K562 (cell line): Measurements from ENCODE around the gene CAMSAP3. TPM values are rescaled to one million over a fixed set of nuclear protein-coding genes. Genes with fewer than 3 reads are reported as not detected.

ENCODE experiments used
- ATAC-seq: fragments of 200-7000 bp; cut with Tn5 transposase; 3 replicates; pipeline ENCODE4 v1.9.1; 2020; ENCODE audit warnings: moderate library complexity
- BruUV-seq: library from RNA; stranded (reverse); fragments of 400-500 nt; replicated peaks from 2 replicates; lab custom pipeline; 2021; lab: Mats Ljungman, UMichigan
- CTCF ChIA-PET: fragments of 300-600 bp; formaldehyde crosslinking; extraction: SDS; loops from one replicate; lab custom pipeline; 2021; ENCODE audit warnings: low intra/inter-chr PET ratio; lab: Yijun Ruan, JAX
- POLR2A ChIA-PET: fragments of 300-600, 350-650 bp; sonication (Branson Sonifier 250); formaldehyde crosslinking; extraction: SDS; loops from one replicate; lab custom pipeline; 2021; ENCODE audit warnings: antibody characterized with exemption, inconsistent platforms; lab: Yijun Ruan, JAX
- DNase-seq, 4 experiments: peaks; one replicate each; pipeline versions ENCODE4 v3.0.0 to v3.0.0-alpha.2; 2011 to 2018; ENCODE audit warnings: low spot score in 3 of 4, mixed read lengths in 3 of 4; ENCODE audit errors: extremely low read depth in 1 of 4
- FAIRE-seq: peaks from 2 replicates; lab custom pipeline; 2011; peaks lifted over from hg19 to GRCh38; lab: Jason Lieb, UNC
- H2AFZ ChIP-seq: 2 replicates; pipeline ENCODE4 v1.6.0; 2011; ENCODE audit warnings: low read depth, low read length, control low read depth, inconsistent platforms
- H3K27ac ChIP-seq: fragments of 200-600 bp; 3 replicates; pipeline ENCODE4 v1.8.0; 2011; ENCODE audit warnings: low read depth, mild to moderate bottlenecking, control low read depth, inconsistent platforms, low read length, moderate library complexity, mixed read lengths; ENCODE audit errors: extremely low read depth
- H3K27me3 ChIP-seq, 2 experiments: fragments of 300-600 bp in 1 of 2; 2 replicates in 1 of 2; 3 replicates in 1 of 2; pipeline versions ENCODE4 v1.6.0 to v1.8.0; 2011; ENCODE audit warnings: inconsistent platforms in 2 of 2, low read length in 2 of 2, mild to moderate bottlenecking in 1 of 2, mixed read lengths in 1 of 2, moderate library complexity in 1 of 2; ENCODE audit not compliant: control insufficient read depth in 2 of 2, insufficient read depth in 2 of 2
- H3K36me3 ChIP-seq: fragments of 300-600 bp; 3 replicates; pipeline ENCODE4 v1.8.0; 2011; ENCODE audit warnings: mild to moderate bottlenecking, low read length, inconsistent platforms; ENCODE audit not compliant: control insufficient read depth, insufficient read depth
- H3K4me1 ChIP-seq, 2 experiments: fragments of 200-600 bp in 1 of 2; replicated peaks in 1 of 2; 2 replicates in 1 of 2; 3 replicates in 1 of 2; pipeline versions ENCODE4 v1.5.1 to v1.8.0; 2011; ENCODE audit warnings: inconsistent platforms in 2 of 2, low read length in 2 of 2, mild to moderate bottlenecking in 1 of 2, mixed read lengths in 1 of 2, moderate library complexity in 1 of 2; ENCODE audit not compliant: control insufficient read depth in 2 of 2, insufficient read depth in 2 of 2
- H3K4me2 ChIP-seq: 2 replicates; pipeline ENCODE4 v1.6.1; 2011; ENCODE audit warnings: low read length, control low read depth, inconsistent platforms, mixed read lengths; ENCODE audit not compliant: insufficient read depth
- H3K4me3 ChIP-seq: fragments of 200-600 bp; sonication (generic), shearing (Covaris generic); 2 replicates; pipeline ENCODE4 v1.5.1; 2016; ENCODE audit warnings: control low read depth, inconsistent platforms
- H3K79me2 ChIP-seq: fragments of 200-600 bp; 3 replicates; pipeline ENCODE4 v1.8.0; 2011; ENCODE audit warnings: low read length, inconsistent platforms; ENCODE audit not compliant: control insufficient read depth, insufficient read depth
- H3K9ac ChIP-seq, 2 experiments: 2 replicates each; pipeline versions ENCODE4 v1.6.0 to v1.6.1; 2011; ENCODE audit warnings: low read depth in 2 of 2, low read length in 2 of 2, control low read depth in 1 of 2, inconsistent platforms in 1 of 2, mild to moderate bottlenecking in 1 of 2, mixed read lengths in 1 of 2; ENCODE audit not compliant: insufficient read depth in 1 of 2
- H3K9me1 ChIP-seq: one replicate; pipeline ENCODE4 v1.6.0; 2011; ENCODE audit warnings: inconsistent platforms, mild to moderate bottlenecking, low read length, moderate library complexity; ENCODE audit not compliant: control insufficient read depth, insufficient read depth
- H3K9me3 ChIP-seq: replicated peaks from 2 replicates; pipeline ENCODE4 v1.5.1; 2011; ENCODE audit warnings: low read depth, low read length, inconsistent platforms; ENCODE audit not compliant: control insufficient read depth, insufficient read depth
- H4K20me1 ChIP-seq: replicated peaks from 2 replicates; pipeline ENCODE4 v1.6.1; 2011; ENCODE audit warnings: low read length, inconsistent platforms, mixed read lengths; ENCODE audit not compliant: control insufficient read depth, insufficient read depth
- DPF2 ChIP-seq: fragments of 450-650 bp; IDR thresholded peaks from 2 replicates; pipeline ENCODE4 v1.6.1; 2016
- ELF1 ChIP-seq: fragments of 200-800 bp; sonication (Bioruptor generic); IDR thresholded peaks from 2 replicates; pipeline ENCODE4 v1.6.1; 2016; ENCODE audit warnings: missing genetic modification characterization, missing compliant biosample characterization
- EWSR1 ChIP-seq: fragments of 450-650 bp; IDR thresholded peaks from 2 replicates; pipeline ENCODE4 v1.6.1; 2018; ENCODE audit warnings: borderline replicate concordance, mild to moderate bottlenecking, low read depth, moderate library complexity; ENCODE audit not compliant: partially characterized antibody
- RBFOX2 ChIP-seq: fragments of 200-400 bp; formaldehyde crosslinking; IDR thresholded peaks from 2 replicates; pipeline ENCODE4 v1.6.1; 2017; ENCODE audit warnings: low read depth, mild to moderate bottlenecking, low read length, moderate library complexity
- SIN3A ChIP-seq, 2 experiments: fragments of 150-350 bp in 1 of 2; IDR thresholded peaks; 2 replicates each; pipeline ENCODE4 v1.6.1; 2011 to 2016; ENCODE audit warnings: borderline replicate concordance in 2 of 2, low read depth in 2 of 2, low read length in 2 of 2, mild to moderate bottlenecking in 2 of 2, moderate library complexity in 2 of 2; ENCODE audit not compliant: control insufficient read depth in 1 of 2
- YBX1 ChIP-seq: fragments of 450-650 bp; IDR thresholded peaks from 2 replicates; pipeline ENCODE4 v1.7.1; 2016; ENCODE audit warnings: mild to moderate bottlenecking
- ZNF232 ChIP-seq: sonication (generic); formaldehyde crosslinking; IDR thresholded peaks from 2 replicates; pipeline ENCODE4 v1.8.0; 2022; ENCODE audit warnings: mild to moderate bottlenecking, missing genetic modification reagents
- WGBS: fragments of 100-300 bp; shearing (Covaris generic); methylation state at CpG from one replicate; pipeline ENCODE4 v1.1.6; 2016; ENCODE audit warnings: low coverage, mixed read lengths; ENCODE audit not compliant: insufficient coverage; ENCODE audit errors: missing lambda C conversion rate; 5-methylcytosine and 5-hydroxymethylcytosine counted together
- in situ Hi-C: fragments of 300-500 bp; cut with MboI; formaldehyde crosslinking; loops from 4 replicates; pipeline ENCODE4 v1.15.0; 2018; ENCODE audit warnings: inconsistent platforms, mixed read lengths
- intact Hi-C: fragments of 100-400 bp; cut with micrococcal nuclease; formaldehyde crosslinking; loops from 2 replicates; pipeline ENCODE4 v1.14.2; 2022
- polyA plus RNA-seq, 8 experiments: library from polyadenylated mRNA; depleted of rRNA in 4 of 8; stranded (reverse) in 5 of 8; unstranded in 3 of 8; fragments of >200 nt; fragmentation: Nextera tagmentation in 2 of 8; fragmentation: Illumina TruSeq in 1 of 8; extraction: Ambion mirVana in 2 of 8; extraction: Trizol in 1 of 8; gene quantifications; 2 replicates each; pipeline versions ENCODE4 v1.2.1 to v1.2.3, GENCODE V29; 2011 to 2014; ENCODE audit warnings: inconsistent platforms in 1 of 8, missing spikeins in 1 of 8
- total RNA-seq, 7 experiments: library from RNA; depleted of rRNA in 6 of 7; stranded (reverse); fragments of >200 nt in 6 of 7; fragmentation: Illumina TruSeq in 2 of 7; extraction: Trizol in 2 of 7; gene quantifications; 2 replicates each; pipeline versions ENCODE4 v1.2.1 to v1.2.3, GENCODE V29; 2011 to 2021; ENCODE audit warnings: low replicate concordance in 1 of 7
- TF ChIP-seq, protein P1 (sequence below): sonication (generic); formaldehyde crosslinking; IDR thresholded peaks from 2 replicates; pipeline ENCODE4 v1.8.1; 2023; ENCODE audit warnings: mild to moderate bottlenecking, missing genetic modification reagents
- TF ChIP-seq, protein P2 (sequence below): fragments of 250-450 bp; sonication (Bioruptor Pico); IDR thresholded peaks from 2 replicates; pipeline ENCODE4 v1.4.0; 2020
- TF ChIP-seq, protein P3 (sequence below): fragments of 250-450 bp; sonication (Bioruptor Pico); IDR thresholded peaks from 2 replicates; pipeline ENCODE4 v1.5.0; 2020; ENCODE audit warnings: mild to moderate bottlenecking, borderline replicate concordance
- TF ChIP-seq, protein P4 (sequence below): fragments of 250-450 bp; sonication (Bioruptor Pico); IDR thresholded peaks from 2 replicates; pipeline ENCODE4 v1.5.0; 2021

Gene CAMSAP3
- total and polyA plus RNA-seq, 9 of the 15 experiments (the other 6 are each of a cell fraction or from before 2014, with no cell fraction given): 0.01 to 0.89 (median 0.22) TPM; not detected in 1

DNA sequence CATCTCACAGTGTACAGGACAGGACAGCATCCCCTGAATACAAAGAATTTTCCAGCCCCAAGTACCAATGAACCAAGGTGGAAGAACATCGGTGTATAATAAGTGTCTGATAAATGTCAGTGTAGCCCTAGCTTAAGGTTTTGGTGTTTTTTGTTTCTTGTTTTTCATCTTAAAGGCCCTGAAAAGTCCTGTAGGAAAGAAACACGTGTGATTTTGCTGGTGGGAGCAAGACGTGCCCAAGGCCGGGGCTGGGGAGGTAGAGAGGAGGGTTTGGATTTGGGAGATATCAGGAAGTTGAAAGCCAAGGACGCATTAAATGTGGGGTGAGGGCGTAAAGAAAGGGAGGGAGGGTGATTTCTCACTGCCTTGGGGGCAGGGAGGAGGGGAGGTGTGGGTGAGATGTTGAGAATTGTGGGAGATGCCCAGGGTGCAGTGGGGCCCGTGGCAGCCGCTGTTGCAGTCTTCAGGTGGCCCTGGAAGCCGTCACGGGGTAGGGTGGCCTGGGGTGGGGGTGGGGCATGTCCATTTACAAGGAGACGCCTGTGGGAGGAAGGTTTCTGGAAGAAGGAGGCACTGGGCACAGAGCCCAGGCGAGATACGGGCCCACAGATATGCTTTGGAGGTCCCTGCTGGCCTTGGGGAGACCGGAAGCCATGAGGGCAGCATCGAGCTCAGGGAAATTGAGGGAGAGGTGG is 6.7 kb downstream of the CAMSAP3 start:
- Histone ChIP-seq H3K9me3 (0 out of 2 replicates have a peak, but pooled peaks cover 1% of the 10 kb centered on the region), H3K4me3 (no peak overlapping the region), H2AFZ (no peak overlapping the region), H3K27me3 (peaks cover 3 to 11% of the 10 kb centered on the region in 2 experiments; a peak in 3 of 5 replicates), H3K4me1 (peaks cover 2 to 25% of the 10 kb centered on the region in 2 experiments; a peak in 4 of 5 replicates), H3K9me1 (no peaks in the 10 kb centered on the region), H3K4me2 (no peak overlapping the region), H4K20me1 (peaks cover 6% of the 10 kb centered on the region; the same call in 1 of the 2 replicates), H3K79me2 (no peaks in the 10 kb centered on the region), H3K36me3 (no peaks in the 10 kb centered on the region), H3K9ac (no peak overlapping the region), H3K27ac (no peak overlapping the region)
- WGBS: 5% methylated on average over 6 of the region's 15 CpGs
- CTCF ChIA-PET: no interaction called here
- intact Hi-C loops (no loop called here), in situ Hi-C loops (no loop called here)
- FAIRE-seq: no peak
- no TSS peak for BruUV-seq
- POLR2A ChIA-PET: no interaction called here
- DNase-seq: peak in 1 of 4 experiments; percentile 6
- ATAC-seq: no peak
- TF ChIP-seq, protein P1, sequence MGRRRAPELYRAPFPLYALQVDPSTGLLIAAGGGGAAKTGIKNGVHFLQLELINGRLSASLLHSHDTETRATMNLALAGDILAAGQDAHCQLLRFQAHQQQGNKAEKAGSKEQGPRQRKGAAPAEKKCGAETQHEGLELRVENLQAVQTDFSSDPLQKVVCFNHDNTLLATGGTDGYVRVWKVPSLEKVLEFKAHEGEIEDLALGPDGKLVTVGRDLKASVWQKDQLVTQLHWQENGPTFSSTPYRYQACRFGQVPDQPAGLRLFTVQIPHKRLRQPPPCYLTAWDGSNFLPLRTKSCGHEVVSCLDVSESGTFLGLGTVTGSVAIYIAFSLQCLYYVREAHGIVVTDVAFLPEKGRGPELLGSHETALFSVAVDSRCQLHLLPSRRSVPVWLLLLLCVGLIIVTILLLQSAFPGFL (CRISPR knock-in tag): no peak
- TF ChIP-seq DPF2 (no peak), SIN3A (IDR thresholded peaks at IDR 0.05; ENCODE audit: borderline replicate concordance in 2 of 2, control insufficient read depth in 1 of 2, low read depth in 2 of 2, low read length in 2 of 2) (no peak), YBX1 (no peak), ELF1 (tag) (no peak), RBFOX2 (no peak), ZNF232 (no peak), EWSR1 (no peak)
- TF ChIP-seq, protein P2, sequence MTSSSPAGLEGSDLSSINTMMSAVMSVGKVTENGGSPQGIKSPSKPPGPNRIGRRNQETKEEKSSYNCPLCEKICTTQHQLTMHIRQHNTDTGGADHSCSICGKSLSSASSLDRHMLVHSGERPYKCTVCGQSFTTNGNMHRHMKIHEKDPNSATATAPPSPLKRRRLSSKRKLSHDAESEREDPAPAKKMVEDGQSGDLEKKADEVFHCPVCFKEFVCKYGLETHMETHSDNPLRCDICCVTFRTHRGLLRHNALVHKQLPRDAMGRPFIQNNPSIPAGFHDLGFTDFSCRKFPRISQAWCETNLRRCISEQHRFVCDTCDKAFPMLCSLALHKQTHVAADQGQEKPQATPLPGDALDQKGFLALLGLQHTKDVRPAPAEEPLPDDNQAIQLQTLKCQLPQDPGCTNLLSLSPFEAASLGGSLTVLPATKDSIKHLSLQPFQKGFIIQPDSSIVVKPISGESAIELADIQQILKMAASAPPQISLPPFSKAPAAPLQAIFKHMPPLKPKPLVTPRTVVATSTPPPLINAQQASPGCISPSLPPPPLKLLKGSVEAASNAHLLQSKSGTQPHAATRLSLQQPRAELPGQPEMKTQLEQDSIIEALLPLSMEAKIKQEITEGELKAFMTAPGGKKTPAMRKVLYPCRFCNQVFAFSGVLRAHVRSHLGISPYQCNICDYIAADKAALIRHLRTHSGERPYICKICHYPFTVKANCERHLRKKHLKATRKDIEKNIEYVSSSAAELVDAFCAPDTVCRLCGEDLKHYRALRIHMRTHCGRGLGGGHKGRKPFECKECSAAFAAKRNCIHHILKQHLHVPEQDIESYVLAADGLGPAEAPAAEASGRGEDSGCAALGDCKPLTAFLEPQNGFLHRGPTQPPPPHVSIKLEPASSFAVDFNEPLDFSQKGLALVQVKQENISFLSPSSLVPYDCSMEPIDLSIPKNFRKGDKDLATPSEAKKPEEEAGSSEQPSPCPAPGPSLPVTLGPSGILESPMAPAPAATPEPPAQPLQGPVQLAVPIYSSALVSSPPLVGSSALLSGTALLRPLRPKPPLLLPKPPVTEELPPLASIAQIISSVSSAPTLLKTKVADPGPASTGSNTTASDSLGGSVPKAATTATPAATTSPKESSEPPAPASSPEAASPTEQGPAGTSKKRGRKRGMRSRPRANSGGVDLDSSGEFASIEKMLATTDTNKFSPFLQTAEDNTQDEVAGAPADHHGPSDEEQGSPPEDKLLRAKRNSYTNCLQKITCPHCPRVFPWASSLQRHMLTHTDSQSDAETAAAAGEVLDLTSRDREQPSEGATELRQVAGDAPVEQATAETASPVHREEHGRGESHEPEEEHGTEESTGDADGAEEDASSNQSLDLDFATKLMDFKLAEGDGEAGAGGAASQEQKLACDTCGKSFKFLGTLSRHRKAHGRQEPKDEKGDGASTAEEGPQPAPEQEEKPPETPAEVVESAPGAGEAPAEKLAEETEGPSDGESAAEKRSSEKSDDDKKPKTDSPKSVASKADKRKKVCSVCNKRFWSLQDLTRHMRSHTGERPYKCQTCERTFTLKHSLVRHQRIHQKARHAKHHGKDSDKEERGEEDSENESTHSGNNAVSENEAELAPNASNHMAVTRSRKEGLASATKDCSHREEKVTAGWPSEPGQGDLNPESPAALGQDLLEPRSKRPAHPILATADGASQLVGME (CRISPR knock-in tag): no peak
- TF ChIP-seq, protein P3, sequence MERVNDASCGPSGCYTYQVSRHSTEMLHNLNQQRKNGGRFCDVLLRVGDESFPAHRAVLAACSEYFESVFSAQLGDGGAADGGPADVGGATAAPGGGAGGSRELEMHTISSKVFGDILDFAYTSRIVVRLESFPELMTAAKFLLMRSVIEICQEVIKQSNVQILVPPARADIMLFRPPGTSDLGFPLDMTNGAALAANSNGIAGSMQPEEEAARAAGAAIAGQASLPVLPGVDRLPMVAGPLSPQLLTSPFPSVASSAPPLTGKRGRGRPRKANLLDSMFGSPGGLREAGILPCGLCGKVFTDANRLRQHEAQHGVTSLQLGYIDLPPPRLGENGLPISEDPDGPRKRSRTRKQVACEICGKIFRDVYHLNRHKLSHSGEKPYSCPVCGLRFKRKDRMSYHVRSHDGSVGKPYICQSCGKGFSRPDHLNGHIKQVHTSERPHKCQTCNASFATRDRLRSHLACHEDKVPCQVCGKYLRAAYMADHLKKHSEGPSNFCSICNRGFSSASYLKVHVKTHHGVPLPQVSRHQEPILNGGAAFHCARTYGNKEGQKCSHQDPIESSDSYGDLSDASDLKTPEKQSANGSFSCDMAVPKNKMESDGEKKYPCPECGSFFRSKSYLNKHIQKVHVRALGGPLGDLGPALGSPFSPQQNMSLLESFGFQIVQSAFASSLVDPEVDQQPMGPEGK: no peak
- TF ChIP-seq, protein P4, sequence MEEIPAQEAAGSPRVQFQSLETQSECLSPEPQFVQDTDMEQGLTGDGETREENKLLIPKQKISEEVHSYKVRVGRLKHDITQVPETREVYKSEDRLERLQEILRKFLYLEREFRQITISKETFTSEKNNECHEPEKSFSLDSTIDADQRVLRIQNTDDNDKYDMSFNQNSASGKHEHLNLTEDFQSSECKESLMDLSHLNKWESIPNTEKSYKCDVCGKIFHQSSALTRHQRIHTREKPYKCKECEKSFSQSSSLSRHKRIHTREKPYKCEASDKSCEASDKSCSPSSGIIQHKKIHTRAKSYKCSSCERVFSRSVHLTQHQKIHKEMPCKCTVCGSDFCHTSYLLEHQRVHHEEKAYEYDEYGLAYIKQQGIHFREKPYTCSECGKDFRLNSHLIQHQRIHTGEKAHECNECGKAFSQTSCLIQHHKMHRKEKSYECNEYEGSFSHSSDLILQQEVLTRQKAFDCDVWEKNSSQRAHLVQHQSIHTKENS: no peak
